GM12875 (cell line): ENCODE results near the gene PGAM1.

Source experiments
- H3K4me3 ChIP-seq: one replicate; pipeline ENCODE4 v1.5.1; 2011; ENCODE audit warnings: low read depth, low read length, control low read depth
- TF ChIP-seq, protein P1 (sequence below): IDR thresholded peaks from 2 replicates; pipeline ENCODE4 v1.5.1; 2011; ENCODE audit warnings: low read depth, mild to moderate bottlenecking, control low read depth, inconsistent platforms, low read length, moderate library complexity, borderline replicate concordance; ENCODE audit not compliant: insufficient read depth

Gene PGAM1

DNA sequence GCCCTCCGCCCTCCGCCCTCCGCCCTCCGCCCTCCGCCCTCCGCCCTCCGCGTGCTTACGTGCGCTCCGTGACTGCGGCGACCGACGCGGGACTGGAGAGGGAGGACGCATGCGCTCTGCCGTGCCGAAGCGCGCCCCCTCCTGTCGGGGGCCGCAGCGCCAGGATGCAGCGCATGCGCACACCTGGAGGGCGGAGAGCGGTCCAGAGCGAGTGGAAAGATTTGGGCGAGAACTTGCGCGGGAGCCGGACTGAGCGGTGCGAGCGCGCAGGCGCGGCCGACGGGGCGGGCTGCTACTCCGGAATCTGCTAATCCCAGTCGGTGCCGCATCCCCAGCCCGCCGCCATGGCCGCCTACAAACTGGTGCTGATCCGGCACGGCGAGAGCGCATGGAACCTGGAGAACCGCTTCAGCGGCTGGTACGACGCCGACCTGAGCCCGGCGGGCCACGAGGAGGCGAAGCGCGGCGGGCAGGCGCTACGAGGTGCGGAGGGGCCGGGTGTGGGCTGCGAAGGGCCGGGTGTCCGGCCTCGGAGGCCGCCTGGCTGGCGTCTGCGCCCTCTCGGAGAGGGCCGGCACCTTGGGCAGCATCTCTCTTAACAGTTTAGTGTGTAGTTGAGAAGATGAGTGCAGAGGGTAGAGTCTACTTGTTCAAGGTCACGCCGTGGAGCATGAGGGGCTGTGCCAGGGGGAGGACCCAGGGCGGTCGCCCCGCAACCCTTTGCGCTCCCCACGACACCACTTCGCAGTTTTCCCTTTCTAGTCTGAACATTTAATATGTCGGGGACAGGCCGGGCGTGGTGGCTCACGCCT lies at the start of gene PGAM1:
Gene PGAM1 (plus strand): TSS at position 228 of the 812 bp plus-strand sequence. CDS start 117 bp downstream, at position 345.
- TF ChIP-seq, protein P1, sequence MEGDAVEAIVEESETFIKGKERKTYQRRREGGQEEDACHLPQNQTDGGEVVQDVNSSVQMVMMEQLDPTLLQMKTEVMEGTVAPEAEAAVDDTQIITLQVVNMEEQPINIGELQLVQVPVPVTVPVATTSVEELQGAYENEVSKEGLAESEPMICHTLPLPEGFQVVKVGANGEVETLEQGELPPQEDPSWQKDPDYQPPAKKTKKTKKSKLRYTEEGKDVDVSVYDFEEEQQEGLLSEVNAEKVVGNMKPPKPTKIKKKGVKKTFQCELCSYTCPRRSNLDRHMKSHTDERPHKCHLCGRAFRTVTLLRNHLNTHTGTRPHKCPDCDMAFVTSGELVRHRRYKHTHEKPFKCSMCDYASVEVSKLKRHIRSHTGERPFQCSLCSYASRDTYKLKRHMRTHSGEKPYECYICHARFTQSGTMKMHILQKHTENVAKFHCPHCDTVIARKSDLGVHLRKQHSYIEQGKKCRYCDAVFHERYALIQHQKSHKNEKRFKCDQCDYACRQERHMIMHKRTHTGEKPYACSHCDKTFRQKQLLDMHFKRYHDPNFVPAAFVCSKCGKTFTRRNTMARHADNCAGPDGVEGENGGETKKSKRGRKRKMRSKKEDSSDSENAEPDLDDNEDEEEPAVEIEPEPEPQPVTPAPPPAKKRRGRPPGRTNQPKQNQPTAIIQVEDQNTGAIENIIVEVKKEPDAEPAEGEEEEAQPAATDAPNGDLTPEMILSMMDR = peak; percentile 90
- H3K4me3 ChIP-seq = peak within 1 kb of the TSS; percentile 79

DNA sequence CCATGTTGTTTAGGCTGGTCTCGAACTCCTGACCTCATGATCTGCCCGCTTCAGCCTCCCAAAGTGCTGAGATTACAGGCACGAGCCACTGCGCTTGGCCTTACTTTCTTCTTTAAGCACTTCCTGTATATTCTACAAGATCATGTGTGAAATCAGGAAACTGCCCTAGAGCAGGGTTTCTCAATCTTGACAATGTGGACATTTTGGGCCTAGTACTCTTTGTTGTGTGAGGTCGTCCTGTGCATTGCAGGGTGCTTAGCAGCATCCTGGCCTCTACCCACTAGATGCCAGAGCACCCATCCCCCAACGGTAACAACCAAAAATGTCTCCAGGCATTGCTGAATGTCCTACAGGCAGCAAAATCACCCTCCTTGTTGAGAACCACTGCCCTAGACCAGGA lies 49.6 kb upstream of the PGAM1 start:
- TF ChIP-seq, protein P1 = no peak
- no peak overlapping the region for H3K4me3 ChIP-seq

DNA sequence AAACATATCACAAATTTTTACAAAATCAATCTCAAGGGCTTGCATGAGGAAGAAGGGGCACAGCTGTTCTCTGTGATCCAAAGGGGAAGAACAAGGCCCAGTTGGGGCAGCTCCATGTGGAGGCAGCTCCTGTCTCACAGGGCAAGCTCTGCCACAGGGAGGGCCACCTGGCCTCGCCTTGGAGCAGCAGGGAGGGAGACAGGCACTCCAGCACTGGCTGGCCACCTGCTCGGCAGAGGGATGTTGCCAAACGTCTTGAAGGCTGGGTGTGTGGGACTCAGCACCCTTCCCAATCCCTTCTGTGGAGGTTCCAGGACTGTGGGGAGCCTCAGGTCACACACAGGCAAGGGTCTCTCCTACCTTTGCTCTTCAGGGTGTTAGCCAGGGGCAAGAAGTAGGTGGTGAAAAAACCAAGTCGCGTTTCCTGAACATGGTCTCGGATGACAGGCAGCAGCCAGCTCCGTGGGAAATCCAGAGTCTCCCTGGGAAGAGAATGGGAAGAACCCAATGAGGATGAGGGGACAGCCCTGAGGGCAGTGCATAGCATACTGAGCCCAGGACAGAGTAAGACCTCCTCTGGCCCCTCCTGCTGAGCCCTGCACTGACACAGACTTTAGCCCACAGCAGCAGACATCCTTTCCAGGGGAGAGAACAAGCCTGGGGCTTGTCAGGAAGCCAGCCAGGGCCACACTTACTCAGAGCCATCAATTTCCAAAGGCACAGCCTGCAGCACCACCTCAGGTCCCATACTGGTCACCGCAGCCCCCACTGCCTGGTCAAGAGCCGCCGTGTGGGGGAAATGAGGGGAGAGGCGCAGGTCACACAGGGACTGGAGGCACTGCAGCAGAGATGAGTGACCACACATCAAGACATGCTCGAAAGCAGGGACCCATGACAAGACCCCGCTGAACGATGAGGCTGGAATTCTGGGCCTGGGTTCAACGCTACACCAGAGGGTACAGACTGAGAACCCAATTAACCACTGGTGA lies 46.8 kb upstream of the PGAM1 start:
- TF ChIP-seq, protein P1 = no peak
- no peak overlapping the region for H3K4me3 ChIP-seq

DNA sequence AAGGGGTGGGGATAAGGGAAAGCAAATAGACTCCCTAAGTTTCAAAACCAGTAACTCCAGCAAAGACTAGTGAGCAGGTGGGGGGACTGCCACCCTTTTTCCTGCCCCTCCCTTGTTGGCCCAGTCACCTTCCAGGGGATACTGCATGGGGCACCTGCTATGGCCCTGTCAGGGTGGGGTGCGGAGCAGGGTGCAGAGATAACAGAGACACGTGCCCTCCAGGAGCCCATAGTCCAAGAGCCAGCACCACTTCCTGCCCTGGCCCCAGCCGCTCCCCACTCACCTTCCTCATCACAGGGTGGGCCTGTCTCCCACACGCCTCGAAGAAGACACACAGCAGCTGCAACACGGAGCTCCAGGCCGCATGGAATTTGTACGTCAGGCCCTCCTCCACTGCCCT lies 45.5 kb upstream of the PGAM1 start:
- TF ChIP-seq, protein P1 = no peak
- no peak overlapping the region for H3K4me3 ChIP-seq

DNA sequence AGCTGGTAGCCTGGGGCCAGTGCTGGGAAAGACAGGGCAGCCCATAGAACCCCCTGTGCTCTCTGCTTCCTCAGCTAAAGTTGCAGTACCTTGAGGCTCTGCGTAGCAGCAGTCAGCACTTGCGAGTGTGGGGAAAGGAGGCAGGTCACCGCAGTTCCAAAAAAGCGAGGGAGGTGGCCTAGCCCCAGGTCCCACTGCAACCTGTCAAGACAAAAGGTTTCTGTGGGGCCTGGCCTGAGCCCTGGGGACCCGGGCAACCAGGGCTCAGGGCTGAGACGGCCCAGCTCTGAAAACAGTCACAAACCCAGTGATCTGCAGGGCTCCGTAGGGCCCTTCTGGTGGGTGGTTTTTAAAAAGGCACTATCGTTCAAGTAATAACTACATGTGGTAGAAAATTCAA lies 44.4 kb upstream of the PGAM1 start:
- TF ChIP-seq, protein P1 = no peak
- no peak overlapping the region for H3K4me3 ChIP-seq

DNA sequence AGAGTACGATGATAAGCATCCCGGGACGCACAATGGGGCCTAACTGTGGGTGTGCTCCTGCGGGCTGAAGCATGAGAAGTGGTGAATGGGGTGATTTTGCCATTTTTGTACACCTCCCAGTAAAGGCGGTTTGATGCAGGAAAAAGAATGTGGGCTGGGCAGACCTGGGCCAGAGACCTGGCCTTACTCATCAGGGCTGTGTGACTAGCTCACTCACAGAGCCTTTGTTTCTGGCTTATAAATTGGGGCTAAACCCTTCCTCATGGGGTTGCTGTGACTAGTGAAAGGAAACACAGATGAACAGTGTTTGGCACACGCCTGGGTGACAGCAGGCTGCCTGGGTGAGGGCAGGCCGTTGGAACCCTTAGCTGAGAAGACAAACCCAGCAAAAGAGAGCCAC lies 42.8 kb upstream of the PGAM1 start:
- H3K4me3 ChIP-seq = no peak overlapping the region
- TF ChIP-seq, protein P1 = no peak
